T-helper 17 cell (primary cell): ENCODE measurements around the gene ZNF429. TPM values are rescaled to one million over a fixed set of nuclear protein-coding genes. Genes with fewer than 3 reads are reported as not detected.

Experiments used
- total RNA-seq, 4 donors: library from RNA in 2 of 4; stranded (reverse) in 2 of 4; gene quantifications; one replicate each; pipeline ENCODE4 v1.2.3 and lab custom pipeline; 2022 to 2026

The ZNF429 gene
- total RNA-seq, 2 donors from 2014 or later: 10.7 to 12.4 TPM

Other genes with a start within 250 kb of the ZNF429 start
- gene ZNF708, start 176.2 kb upstream of the ZNF429 start, total RNA-seq: 10 to 100 TPM; 14.9 to 16.5 TPM
- 1 to 10 TPM; 7.5 to 7.9 TPM for gene ZNF738, start 146.6 kb upstream of the ZNF429 start, total RNA-seq
- gene ZNF493, start 108.5 kb upstream of the ZNF429 start, total RNA-seq: 10 to 100 TPM; 25.6 to 33.9 TPM